Measurements from ENCODE around the gene CCNB2. TPM values are rescaled to one million over a fixed set of nuclear protein-coding genes. Genes with fewer than 3 reads are reported as not detected.
A peak's percentile ranks its signal among the peaks of the same experiment; 100 is the strongest.

Gene CCNB2
- total and polyA plus RNA-seq, 2 donors (not counting 1 experiment from before 2014, with no cell fraction given): 18.5 to 19.3 TPM

GRCh38 chr15:59150185-59150584 lies 45.2 kb downstream of the CCNB2 start:
- H2AFZ ChIP-seq (ENCODE audit: low read length): no peak overlapping the region
- peaks cover 7% of the 10 kb centered on the region for H3K36me3 ChIP-seq (ENCODE audit: control insufficient read depth, insufficient read depth, low read length)
- peak in 1 of 2 donors; percentile 29 for DNase-seq (ENCODE audit: low read depth in 2 of 2)
- H3K79me2 ChIP-seq (ENCODE audit: control insufficient read depth, insufficient read depth, low read length): no peaks in the 10 kb centered on the region
- H4K20me1 ChIP-seq (ENCODE audit: control insufficient read depth, extremely low read depth, insufficient read depth, low read length): no peaks in the 10 kb centered on the region
- H3K27me3 ChIP-seq (ENCODE audit: control insufficient read depth, insufficient read depth, low read length): no peaks in the 10 kb centered on the region
- H3K4me1 ChIP-seq (ENCODE audit: control insufficient read depth, extremely low read depth, insufficient read depth, low read length): peaks cover 3% of the 10 kb centered on the region
- H3K27ac ChIP-seq (ENCODE audit: insufficient read depth, low read length): no peak overlapping the region
- no peak overlapping the region for H3K9ac ChIP-seq (ENCODE audit: insufficient read depth, low read length)
- TF ChIP-seq, protein P1, sequence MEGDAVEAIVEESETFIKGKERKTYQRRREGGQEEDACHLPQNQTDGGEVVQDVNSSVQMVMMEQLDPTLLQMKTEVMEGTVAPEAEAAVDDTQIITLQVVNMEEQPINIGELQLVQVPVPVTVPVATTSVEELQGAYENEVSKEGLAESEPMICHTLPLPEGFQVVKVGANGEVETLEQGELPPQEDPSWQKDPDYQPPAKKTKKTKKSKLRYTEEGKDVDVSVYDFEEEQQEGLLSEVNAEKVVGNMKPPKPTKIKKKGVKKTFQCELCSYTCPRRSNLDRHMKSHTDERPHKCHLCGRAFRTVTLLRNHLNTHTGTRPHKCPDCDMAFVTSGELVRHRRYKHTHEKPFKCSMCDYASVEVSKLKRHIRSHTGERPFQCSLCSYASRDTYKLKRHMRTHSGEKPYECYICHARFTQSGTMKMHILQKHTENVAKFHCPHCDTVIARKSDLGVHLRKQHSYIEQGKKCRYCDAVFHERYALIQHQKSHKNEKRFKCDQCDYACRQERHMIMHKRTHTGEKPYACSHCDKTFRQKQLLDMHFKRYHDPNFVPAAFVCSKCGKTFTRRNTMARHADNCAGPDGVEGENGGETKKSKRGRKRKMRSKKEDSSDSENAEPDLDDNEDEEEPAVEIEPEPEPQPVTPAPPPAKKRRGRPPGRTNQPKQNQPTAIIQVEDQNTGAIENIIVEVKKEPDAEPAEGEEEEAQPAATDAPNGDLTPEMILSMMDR (conservative IDR thresholded peaks at IDR 0.05 in 1 of 2, IDR thresholded peaks at IDR 0.05 in 1 of 2; ENCODE audit: low read depth in 1 of 2, low read length in 2 of 2): no peak
- no peak for TF ChIP-seq EZH2 (IDR thresholded peaks at IDR 0.05; ENCODE audit: low read length, missing control alignments)
- no peak overlapping the region for H3K4me2 ChIP-seq (ENCODE audit: extremely low read depth, insufficient read depth, low read length)
- no peaks in the 10 kb centered on the region for H3K9me3 ChIP-seq (ENCODE audit: control insufficient read depth, insufficient read depth, low read depth, low read length)
- no peak overlapping the region for H3K4me3 ChIP-seq (replicated peaks in 1 of 4; ENCODE audit: control extremely low read depth in 1 of 4, insufficient read depth in 1 of 4, low read depth in 3 of 4, low read length in 4 of 4)

GRCh38 chr15:59152694-59153450 lies 47.9 kb downstream of the CCNB2 start:
- Histone ChIP-seq H3K27me3 (ENCODE audit: control insufficient read depth, insufficient read depth, low read length) (no peaks in the 10 kb centered on the region), H3K9ac (ENCODE audit: insufficient read depth, low read length) (no peak overlapping the region), H3K27ac (ENCODE audit: insufficient read depth, low read length) (no peak overlapping the region), H3K79me2 (ENCODE audit: control insufficient read depth, insufficient read depth, low read length) (no peaks in the 10 kb centered on the region), H2AFZ (ENCODE audit: low read length) (no peak overlapping the region), H3K4me3 (replicated peaks in 1 of 4; ENCODE audit: control extremely low read depth in 1 of 4, insufficient read depth in 1 of 4, low read depth in 3 of 4, low read length in 4 of 4) (no peak overlapping the region), H3K4me2 (ENCODE audit: extremely low read depth, insufficient read depth, low read length) (no peak overlapping the region), H4K20me1 (ENCODE audit: control insufficient read depth, extremely low read depth, insufficient read depth, low read length) (no peaks in the 10 kb centered on the region), H3K4me1 (ENCODE audit: control insufficient read depth, extremely low read depth, insufficient read depth, low read length) (peaks cover 3% of the 10 kb centered on the region), H3K36me3 (ENCODE audit: control insufficient read depth, insufficient read depth, low read length) (peaks cover 14% of the 10 kb centered on the region), H3K9me3 (ENCODE audit: control insufficient read depth, insufficient read depth, low read depth, low read length) (no peaks in the 10 kb centered on the region)
- no peak for DNase-seq (ENCODE audit: low read depth in 2 of 2)
- TF ChIP-seq EZH2 (IDR thresholded peaks at IDR 0.05; ENCODE audit: low read length, missing control alignments): no peak
- TF ChIP-seq, protein P1 (conservative IDR thresholded peaks at IDR 0.05 in 1 of 2, IDR thresholded peaks at IDR 0.05 in 1 of 2; ENCODE audit: low read depth in 1 of 2, low read length in 2 of 2): no peak

DNA sequence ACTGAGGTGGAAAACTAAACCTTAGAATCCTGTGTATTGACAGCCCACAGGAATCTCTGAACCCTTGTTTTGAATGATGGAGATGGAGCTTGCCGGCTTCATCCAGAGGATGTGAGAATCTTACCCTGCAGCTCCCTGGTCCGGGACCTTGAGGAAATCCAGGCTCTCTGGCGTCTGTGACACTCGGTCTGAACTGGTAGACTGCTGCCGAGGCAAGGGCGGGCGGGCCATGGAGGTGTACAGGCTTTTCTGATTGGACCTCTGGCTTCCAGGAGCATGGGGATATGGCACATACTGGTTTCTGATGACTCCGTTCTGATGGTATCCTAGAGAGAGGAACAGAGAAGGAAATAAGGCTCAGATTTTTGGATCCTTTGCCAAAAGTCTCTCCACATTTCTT lies 48.5 kb downstream of the CCNB2 start:
- no peaks in the 10 kb centered on the region for H3K27me3 ChIP-seq (ENCODE audit: control insufficient read depth, insufficient read depth, low read length)
- no peaks in the 10 kb centered on the region for H3K79me2 ChIP-seq (ENCODE audit: control insufficient read depth, insufficient read depth, low read length)
- H3K27ac ChIP-seq (ENCODE audit: insufficient read depth, low read length): no peak overlapping the region
- H3K4me2 ChIP-seq (ENCODE audit: extremely low read depth, insufficient read depth, low read length): no peak overlapping the region
- H3K4me3 ChIP-seq (replicated peaks in 1 of 4; ENCODE audit: control extremely low read depth in 1 of 4, insufficient read depth in 1 of 4, low read depth in 3 of 4, low read length in 4 of 4): no peak overlapping the region
- no peak for DNase-seq (ENCODE audit: low read depth in 2 of 2)
- H3K4me1 ChIP-seq (ENCODE audit: control insufficient read depth, extremely low read depth, insufficient read depth, low read length): peaks cover 3% of the 10 kb centered on the region
- no peaks in the 10 kb centered on the region for H4K20me1 ChIP-seq (ENCODE audit: control insufficient read depth, extremely low read depth, insufficient read depth, low read length)
- peaks cover 14% of the 10 kb centered on the region for H3K36me3 ChIP-seq (ENCODE audit: control insufficient read depth, insufficient read depth, low read length)
- TF ChIP-seq, protein P1 (conservative IDR thresholded peaks at IDR 0.05 in 1 of 2, IDR thresholded peaks at IDR 0.05 in 1 of 2; ENCODE audit: low read depth in 1 of 2, low read length in 2 of 2): no peak
- no peak for TF ChIP-seq EZH2 (IDR thresholded peaks at IDR 0.05; ENCODE audit: low read length, missing control alignments)
- H2AFZ ChIP-seq (ENCODE audit: low read length): no peak overlapping the region
- H3K9ac ChIP-seq (ENCODE audit: insufficient read depth, low read length): no peak overlapping the region
- H3K9me3 ChIP-seq (ENCODE audit: control insufficient read depth, insufficient read depth, low read depth, low read length): no peaks in the 10 kb centered on the region
